Ishikawa (cell line): Measurements from ENCODE around the gene AOC1.

Experiments
- CEBPB ChIP-seq: IDR thresholded peaks from 2 replicates; pipeline ENCODE4 v1.6.1; 2012
- TEAD4 ChIP-seq: IDR thresholded peaks from 2 replicates; pipeline ENCODE4 v1.6.1; 2012

GRCh38 chr7:150845421-150845861 lies 6.9 kb upstream of the AOC1 start:
- TF ChIP-seq CEBPB (no peak), TEAD4 (no peak)
